RWPE2 (cell line): Measurements from ENCODE around the gene EI24.
A peak's percentile ranks its signal among the peaks of the same experiment; 100 is the strongest.

Experiments
- ATAC-seq: fragments of 200-7000 bp; cut with Tn5 transposase; 3 replicates; pipeline ENCODE4 v1.9.1; 2021; ENCODE audit warnings: low read depth
- DNase-seq: peaks from one replicate; pipeline ENCODE4 v3.0.0-alpha.2; 2020; ENCODE audit warnings: low spot score
- H3K27ac ChIP-seq: fragments of 450-650 bp; 2 replicates; pipeline ENCODE4 v1.5.1; 2017; ENCODE audit warnings: mild to moderate bottlenecking; ENCODE audit not compliant: poor library complexity, severe bottlenecking
- H3K27me3 ChIP-seq: fragments of 250-450 bp; sonication (Bioruptor Pico); 2 replicates; pipeline ENCODE4 v1.5.1; 2021; ENCODE audit warnings: mild to moderate bottlenecking, moderate library complexity; ENCODE audit not compliant: insufficient read depth, poor library complexity, severe bottlenecking
- H3K36me3 ChIP-seq: fragments of 250-450 bp; sonication (Bioruptor Pico); 2 replicates; pipeline ENCODE4 v1.5.1; 2020; ENCODE audit warnings: low read depth, mild to moderate bottlenecking, moderate library complexity
- H3K4me1 ChIP-seq: fragments of 250-450 bp; sonication (Bioruptor Pico); 2 replicates; pipeline ENCODE4 v1.5.1; 2021; ENCODE audit warnings: mild to moderate bottlenecking, moderate library complexity; ENCODE audit not compliant: insufficient read depth, poor library complexity, severe bottlenecking
- H3K4me3 ChIP-seq: fragments of 250-450 bp; sonication (Bioruptor Pico); 2 replicates; pipeline ENCODE4 v1.5.1; 2021; ENCODE audit warnings: mild to moderate bottlenecking, moderate library complexity; ENCODE audit not compliant: severe bottlenecking
- H3K9me3 ChIP-seq: fragments of 250-450 bp; sonication (Bioruptor Pico); 2 replicates; pipeline ENCODE4 v1.5.1; 2021; ENCODE audit warnings: mild to moderate bottlenecking, moderate library complexity; ENCODE audit not compliant: severe bottlenecking
- CTCF ChIP-seq: fragments of 450-650 bp; IDR thresholded peaks from one replicate; pipeline ENCODE4 v1.5.1; 2017; ENCODE audit warnings: mild to moderate bottlenecking, moderate library complexity; ENCODE audit not compliant: poor library complexity, severe bottlenecking

The EI24 gene

GRCh38 chr11:125626288-125626950 lies 57.1 kb downstream of the EI24 start:
- DNase-seq = no peak
- Histone ChIP-seq H3K9me3 (no peaks in the 10 kb centered on the region), H3K27me3 (no peaks in the 10 kb centered on the region), H3K4me1 (peaks cover 23% of the 10 kb centered on the region), H3K4me3 (peak overlapping the region; percentile 62), H3K27ac (peak overlapping the region; percentile 86), H3K36me3 (peaks cover 61% of the 10 kb centered on the region)
- peak; percentile 17 for ATAC-seq
- peak; percentile 56 for TF ChIP-seq CTCF

GRCh38 chr11:125627236-125627910 lies 58.1 kb downstream of the EI24 start:
- peak overlapping the region; percentile 62 for H3K4me3 ChIP-seq
- H3K36me3 ChIP-seq = peaks cover 60% of the 10 kb centered on the region
- no peaks in the 10 kb centered on the region for H3K9me3 ChIP-seq
- peaks cover 17% of the 10 kb centered on the region for H3K4me1 ChIP-seq
- no peak for ATAC-seq
- no peak for DNase-seq
- no peak for TF ChIP-seq CTCF
- H3K27ac ChIP-seq = peak overlapping the region; percentile 86
- H3K27me3 ChIP-seq = no peaks in the 10 kb centered on the region
